Duodenal mucosa (tissue), 2 donors: ENCODE data around the gene FABP7.
"Not testable (repeated sequence)": the region's sequence is repeated elsewhere in the genome, so short reads cannot be mapped to it uniquely, and the experiment has no call there.

Source experiments
- H3K27ac ChIP-seq: one replicate; pipeline ENCODE4 v1.7.0; 2013; ENCODE audit warnings: low read depth, low read length
- H3K27me3 ChIP-seq, 2 donors: one replicate each; pipeline ENCODE4 v1.7.0; 2013; ENCODE audit warnings: low read length in 2 of 2, control low read depth in 1 of 2; ENCODE audit not compliant: insufficient read depth in 2 of 2, control insufficient read depth in 1 of 2
- H3K36me3 ChIP-seq, 2 donors: one replicate each; pipeline ENCODE4 v1.7.0; 2013; ENCODE audit warnings: low read length in 2 of 2, control low read depth in 1 of 2; ENCODE audit not compliant: insufficient read depth in 2 of 2, control insufficient read depth in 1 of 2
- H3K4me1 ChIP-seq, 2 donors: one replicate each; pipeline ENCODE4 v1.7.0; 2013; ENCODE audit warnings: low read length in 2 of 2, control low read depth in 1 of 2; ENCODE audit not compliant: insufficient read depth in 2 of 2, control insufficient read depth in 1 of 2
- H3K4me3 ChIP-seq, 2 donors: one replicate each; pipeline ENCODE4 v1.7.0; 2013; ENCODE audit warnings: low read length in 2 of 2, low read depth in 1 of 2
- H3K9ac ChIP-seq, 2 donors: one replicate each; pipeline ENCODE4 v1.7.0; 2013; ENCODE audit warnings: low read length in 2 of 2, low read depth in 1 of 2
- H3K9me3 ChIP-seq, 2 donors: one replicate each; pipeline ENCODE4 v1.7.0; 2013; ENCODE audit warnings: low read length in 2 of 2, control low read depth in 1 of 2; ENCODE audit not compliant: control insufficient read depth in 1 of 2

The FABP7 gene

GRCh38 chr6:122744247-122744646 is 35.3 kb upstream of the FABP7 start:
- not testable (repeated sequence) for H3K9me3 ChIP-seq, H3K9ac ChIP-seq, H3K36me3 ChIP-seq, H3K27me3 ChIP-seq, H3K4me3 ChIP-seq, H3K4me1 ChIP-seq, H3K27ac ChIP-seq

- not testable (repeated sequence) for H3K36me3 ChIP-seq, H3K27ac ChIP-seq, H3K9me3 ChIP-seq, H3K27me3 ChIP-seq, H3K4me3 ChIP-seq, H3K9ac ChIP-seq, H3K4me1 ChIP-seq
These were observed 34.7 kb upstream of the FABP7 start for GRCh38 chr6:122744856-122745255.

DNA sequence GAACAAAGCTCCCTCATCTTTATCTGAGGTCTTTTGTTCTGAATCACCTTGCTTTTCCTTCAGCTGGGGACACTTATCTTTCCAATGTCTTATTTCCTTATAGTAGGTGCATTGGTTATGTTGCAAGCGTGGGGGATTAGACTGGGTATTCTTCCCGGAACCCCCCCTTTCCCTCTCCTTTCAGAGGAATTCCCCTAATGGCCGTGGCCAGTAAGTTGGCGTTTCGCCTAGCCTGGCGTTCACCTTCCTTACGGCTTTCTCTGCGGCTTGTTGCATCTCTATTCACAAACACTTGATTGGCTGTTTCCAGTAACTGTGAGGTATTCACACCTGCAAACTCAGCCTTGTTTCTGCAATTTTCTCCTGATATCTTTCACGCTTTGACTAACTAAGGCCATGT is 32.8 kb upstream of the FABP7 start:
- H3K4me1 ChIP-seq, result peaks cover 3 to 8% of the 10 kb centered on the region in 2 donors
- no peaks in the 10 kb centered on the region for H3K9me3 ChIP-seq
- H3K36me3 ChIP-seq, result no peaks in the 10 kb centered on the region
- no peak overlapping the region for H3K9ac ChIP-seq
- H3K27me3 ChIP-seq, result no peaks in the 10 kb centered on the region
- H3K4me3 ChIP-seq, result no peak overlapping the region
- H3K27ac ChIP-seq, result no peak overlapping the region

- no peak overlapping the region for H3K4me3 ChIP-seq
- no peak overlapping the region for H3K27ac ChIP-seq
- H3K9me3 ChIP-seq, result no peaks in the 10 kb centered on the region
- no peak overlapping the region for H3K9ac ChIP-seq
- H3K27me3 ChIP-seq, result no peaks in the 10 kb centered on the region
- H3K36me3 ChIP-seq, result no peaks in the 10 kb centered on the region
- H3K4me1 ChIP-seq, result peaks cover 3 to 8% of the 10 kb centered on the region in 2 donors
These were observed 31.9 kb upstream of the FABP7 start for GRCh38 chr6:122747573-122747972.

DNA sequence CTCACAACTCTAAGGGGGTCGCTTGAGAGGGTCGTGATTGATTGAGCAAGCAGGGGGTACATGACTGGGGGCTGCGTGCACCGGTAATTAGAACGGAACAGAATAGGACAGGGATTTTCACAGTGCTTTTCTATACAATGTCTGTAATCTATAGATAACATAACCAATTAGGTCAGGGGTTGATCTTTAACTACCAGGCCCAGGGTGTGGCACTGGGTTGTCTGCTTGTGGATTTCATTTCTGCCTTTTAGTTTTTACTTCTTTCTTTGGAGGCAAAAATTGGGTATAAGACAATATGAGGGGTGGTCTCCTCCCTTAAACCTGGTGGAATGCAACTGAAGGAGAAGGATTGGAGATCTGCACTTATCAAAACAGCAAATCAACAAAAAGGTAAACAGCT is 30.6 kb upstream of the FABP7 start:
- H3K9me3 ChIP-seq, H3K27ac ChIP-seq, H3K36me3 ChIP-seq, H3K27me3 ChIP-seq, H3K4me3 ChIP-seq, H3K9ac ChIP-seq: not testable (repeated sequence)
- H3K4me1 ChIP-seq, result peaks cover 3 to 11% of the 10 kb centered on the region in 2 donors

GRCh38 chr6:122749451-122750050 is 30.0 kb upstream of the FABP7 start:
- H3K4me3 ChIP-seq, result no peak overlapping the region
- H3K9me3 ChIP-seq, result no peaks in the 10 kb centered on the region
- H3K27me3 ChIP-seq, result no peaks in the 10 kb centered on the region
- no peak overlapping the region for H3K9ac ChIP-seq
- no peak overlapping the region for H3K27ac ChIP-seq
- H3K36me3 ChIP-seq, result no peaks in the 10 kb centered on the region
- peaks cover 3 to 11% of the 10 kb centered on the region in 2 donors for H3K4me1 ChIP-seq

GRCh38 chr6:122751326-122751725 is 28.2 kb upstream of the FABP7 start:
- no peaks in the 10 kb centered on the region for H3K27me3 ChIP-seq
- no peaks in the 10 kb centered on the region for H3K9me3 ChIP-seq
- no peak overlapping the region for H3K27ac ChIP-seq
- H3K36me3 ChIP-seq, result no peaks in the 10 kb centered on the region
- peaks cover 3 to 11% of the 10 kb centered on the region in 2 donors for H3K4me1 ChIP-seq
- no peak overlapping the region for H3K9ac ChIP-seq
- no peak overlapping the region for H3K4me3 ChIP-seq

DNA sequence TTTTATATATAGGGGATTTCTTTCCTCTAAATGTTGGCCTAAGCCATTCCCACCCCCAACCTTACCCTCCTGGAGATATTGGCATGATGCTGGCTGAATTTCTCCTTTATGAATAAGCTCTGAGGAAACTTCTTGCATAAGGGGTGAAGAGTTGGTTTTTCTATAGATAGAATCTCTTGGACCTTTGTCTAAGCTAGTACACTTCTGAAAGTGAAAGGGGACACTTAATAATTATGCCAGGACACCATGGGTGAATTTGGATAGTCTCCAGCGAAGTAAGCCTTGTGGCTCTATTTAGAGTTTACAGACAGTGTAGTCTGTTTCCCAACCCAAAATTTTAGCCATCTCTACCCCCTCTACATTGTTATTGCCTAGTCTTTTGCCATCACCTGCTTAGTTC is 27.1 kb upstream of the FABP7 start:
- no peaks in the 10 kb centered on the region for H3K9me3 ChIP-seq
- H3K4me3 ChIP-seq, result no peak overlapping the region
- no peak overlapping the region for H3K27ac ChIP-seq
- no peaks in the 10 kb centered on the region for H3K27me3 ChIP-seq
- H3K36me3 ChIP-seq, result no peaks in the 10 kb centered on the region
- peaks cover 3 to 11% of the 10 kb centered on the region in 2 donors for H3K4me1 ChIP-seq
- no peak overlapping the region for H3K9ac ChIP-seq

GRCh38 chr6:122753000-122753687 is 26.4 kb upstream of the FABP7 start:
- no peak overlapping the region for H3K27ac ChIP-seq
- H3K36me3 ChIP-seq, result no peaks in the 10 kb centered on the region
- peaks cover 3 to 11% of the 10 kb centered on the region in 2 donors for H3K4me1 ChIP-seq
- H3K9ac ChIP-seq, result no peak overlapping the region
- no peaks in the 10 kb centered on the region for H3K27me3 ChIP-seq
- H3K4me3 ChIP-seq, result peak overlapping the region in 1 of 2 donors; percentile 28
- no peaks in the 10 kb centered on the region for H3K9me3 ChIP-seq

GRCh38 chr6:122753688-122754056 is 25.8 kb upstream of the FABP7 start:
- Histone ChIP-seq H3K4me1 (peaks cover 3 to 11% of the 10 kb centered on the region in 2 donors), H3K9me3 (no peaks in the 10 kb centered on the region), H3K36me3 (no peaks in the 10 kb centered on the region), H3K27me3 (no peaks in the 10 kb centered on the region), H3K27ac (no peak overlapping the region), H3K4me3 (no peak overlapping the region), H3K9ac (no peak overlapping the region)
